HG03460 (cell line): ENCODE data around the gene TASL.
"Not testable (repeated sequence)": the region's sequence is repeated elsewhere in the genome, so short reads cannot be mapped to it uniquely, and the experiment has no call there.

Experiments
- ATAC-seq: cut with Tn5 transposase; IDR thresholded peaks from one replicate; pipeline ENCODE4 v1.9.1; 2021; ENCODE audit not compliant: unreplicated experiment

TASL gene

GRCh38 chrX:30580641-30581040, 3.1 kb upstream of the TASL start:
- no peak for ATAC-seq

- no peak for ATAC-seq
These were observed 685 bp downstream of the TASL start for GRCh38 chrX:30576881-30577280.

GRCh38 chrX:30573125-30573524, 4.4 kb downstream of the TASL start:
- ATAC-seq: no peak

- ATAC-seq: no peak
These were observed 4.9 kb downstream of the TASL start for GRCh38 chrX:30572678-30573077.

- ATAC-seq: no peak
These were observed 5.6 kb downstream of the TASL start for GRCh38 chrX:30572004-30572403.

GRCh38 chrX:30570505-30570904, 7.1 kb downstream of the TASL start:
- no peak for ATAC-seq

- peak; percentile 73 for ATAC-seq
These were observed 9.4 kb downstream of the TASL start for GRCh38 chrX:30568136-30568535.

GRCh38 chrX:30563070-30563469, 14.5 kb downstream of the TASL start:
- ATAC-seq: not testable (repeated sequence)

GRCh38 chrX:30561191-30561590, 16.4 kb downstream of the TASL start:
- ATAC-seq: no peak

- no peak for ATAC-seq
These were observed 39.3 kb downstream of the TASL start for GRCh38 chrX:30538271-30538670.

- no peak for ATAC-seq
These were observed 43.7 kb downstream of the TASL start for GRCh38 chrX:30533835-30534234.

- no peak for ATAC-seq
These were observed 44.3 kb downstream of the TASL start for GRCh38 chrX:30533266-30533665.

GRCh38 chrX:30530606-30531005, 47.0 kb downstream of the TASL start:
- ATAC-seq: no peak

- no peak for ATAC-seq
These were observed 51.8 kb downstream of the TASL start for GRCh38 chrX:30525732-30526131.

- ATAC-seq: no peak
These were observed 56.0 kb downstream of the TASL start for GRCh38 chrX:30521440-30522182.

- no peak for ATAC-seq
These were observed 64.3 kb downstream of the TASL start for GRCh38 chrX:30513284-30513683.
